Ammon's horn (tissue), 1 donor: ENCODE results near the gene SLC47A2.
"Not testable (repeated sequence)": the region's sequence is repeated elsewhere in the genome, so short reads cannot be mapped to it uniquely, and the experiment has no call there.

Source experiments
- DNase-seq: peaks from one replicate; pipeline ENCODE4 v3.0.0-alpha.2; 2016; ENCODE audit warnings: low spot score

The SLC47A2 gene

DNA sequence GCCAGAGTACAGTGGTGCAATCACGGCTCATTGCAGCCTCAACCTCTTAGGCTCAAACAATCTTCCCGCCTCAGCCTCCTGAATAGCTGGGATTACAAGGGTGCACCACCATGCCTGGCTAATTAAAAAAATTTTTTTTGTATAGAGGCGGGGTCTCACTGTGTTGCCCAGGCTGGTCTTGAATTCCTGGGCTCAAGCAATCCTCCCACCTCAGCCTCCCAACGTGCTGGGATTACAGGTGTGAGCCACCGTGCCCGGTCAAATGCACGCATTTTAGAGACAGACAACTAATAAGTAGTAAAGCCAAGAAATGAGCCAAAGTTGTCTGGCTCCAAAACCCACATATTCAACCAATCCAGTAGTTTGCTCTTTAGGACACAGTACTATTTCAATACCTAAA is 46.7 kb downstream of the SLC47A2 start:
- DNase-seq: not testable (repeated sequence)

DNA sequence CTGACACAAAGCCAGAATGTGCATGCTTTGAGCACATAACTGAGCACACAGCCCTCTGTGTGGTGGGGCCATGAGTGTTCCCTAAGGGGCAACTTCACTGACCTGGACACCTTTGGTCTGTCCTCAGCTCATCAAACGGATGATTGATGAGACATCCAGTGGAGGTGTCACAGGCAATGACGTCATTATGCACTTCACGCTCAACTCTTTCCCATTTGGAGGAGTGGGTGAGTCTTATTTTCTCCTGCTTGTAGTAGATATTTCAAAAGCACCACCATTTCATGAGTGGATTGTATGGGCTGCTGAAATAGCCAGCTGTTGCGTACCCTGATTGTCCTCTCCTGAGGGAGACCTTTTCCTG is 51.6 kb downstream of the SLC47A2 start:
- no peak for DNase-seq

DNA sequence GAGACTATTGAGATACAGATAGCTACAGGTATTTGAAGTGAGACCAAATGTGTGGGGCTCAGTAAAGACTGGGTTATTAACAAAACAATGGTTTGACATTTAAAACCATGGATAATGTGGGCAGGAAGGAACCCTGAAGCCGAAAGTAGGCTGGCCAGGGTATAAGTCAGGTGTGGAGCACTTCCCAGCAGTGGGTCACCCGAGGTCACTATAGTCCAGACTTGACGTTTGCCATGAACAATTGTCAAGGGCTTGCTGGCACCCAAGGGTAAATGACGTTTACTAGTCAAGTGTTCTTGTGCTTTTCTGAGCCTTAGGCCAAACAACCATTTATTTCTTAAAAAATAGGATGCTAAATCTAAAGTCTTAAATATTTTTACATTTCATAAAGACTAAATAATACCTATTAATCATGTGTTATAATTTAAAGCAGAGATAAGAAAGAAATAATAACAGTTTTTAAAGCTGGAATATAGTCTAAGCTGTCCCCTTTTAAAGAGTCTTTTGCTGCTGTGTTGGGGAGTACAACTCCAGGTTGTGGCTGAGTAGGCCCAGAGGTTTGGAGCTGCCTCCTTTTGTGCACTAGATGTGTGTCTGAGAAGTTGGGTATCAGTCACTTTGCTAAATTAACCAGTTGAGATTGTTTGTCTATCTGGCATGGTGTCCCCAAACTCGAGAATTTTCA is 52.1 kb downstream of the SLC47A2 start:
- DNase-seq: no peak

DNA sequence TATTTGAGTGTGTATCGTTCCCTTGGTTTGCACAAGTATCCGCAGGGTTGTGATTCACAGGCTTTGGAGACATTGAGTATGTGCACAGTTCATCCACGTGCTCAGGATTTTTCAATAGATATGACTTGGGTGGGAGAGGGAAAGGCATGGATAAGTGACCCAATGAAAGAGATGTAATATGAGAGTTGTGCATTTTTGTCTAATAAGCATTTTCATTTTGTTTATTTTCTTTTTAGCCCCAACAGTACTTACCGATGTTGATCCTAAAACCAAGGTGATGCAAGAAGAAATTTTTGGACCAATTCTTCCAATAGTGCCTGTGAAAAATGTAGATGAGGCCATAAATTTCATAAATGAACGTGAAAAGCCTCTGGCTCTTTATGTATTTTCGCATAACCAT is 53.3 kb downstream of the SLC47A2 start:
- DNase-seq: no peak

DNA sequence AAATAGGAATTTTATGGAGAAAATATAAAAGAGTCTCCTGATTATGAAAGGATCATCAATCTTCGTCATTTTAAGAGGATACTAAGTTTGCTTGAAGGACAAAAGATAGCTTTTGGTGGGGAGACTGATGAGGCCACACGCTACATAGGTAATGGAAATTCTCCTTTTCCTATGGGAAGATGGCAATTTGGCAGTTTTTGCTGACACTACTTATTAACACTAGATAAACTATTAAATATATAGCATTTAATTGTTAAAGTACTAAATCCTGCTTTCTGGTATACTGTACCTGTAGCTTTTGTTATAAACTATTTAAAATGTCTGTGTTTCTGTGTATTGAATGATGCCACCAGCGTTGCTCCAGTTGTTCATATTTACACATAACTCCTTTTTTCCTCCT is 55.3 kb downstream of the SLC47A2 start:
- DNase-seq: no peak

DNA sequence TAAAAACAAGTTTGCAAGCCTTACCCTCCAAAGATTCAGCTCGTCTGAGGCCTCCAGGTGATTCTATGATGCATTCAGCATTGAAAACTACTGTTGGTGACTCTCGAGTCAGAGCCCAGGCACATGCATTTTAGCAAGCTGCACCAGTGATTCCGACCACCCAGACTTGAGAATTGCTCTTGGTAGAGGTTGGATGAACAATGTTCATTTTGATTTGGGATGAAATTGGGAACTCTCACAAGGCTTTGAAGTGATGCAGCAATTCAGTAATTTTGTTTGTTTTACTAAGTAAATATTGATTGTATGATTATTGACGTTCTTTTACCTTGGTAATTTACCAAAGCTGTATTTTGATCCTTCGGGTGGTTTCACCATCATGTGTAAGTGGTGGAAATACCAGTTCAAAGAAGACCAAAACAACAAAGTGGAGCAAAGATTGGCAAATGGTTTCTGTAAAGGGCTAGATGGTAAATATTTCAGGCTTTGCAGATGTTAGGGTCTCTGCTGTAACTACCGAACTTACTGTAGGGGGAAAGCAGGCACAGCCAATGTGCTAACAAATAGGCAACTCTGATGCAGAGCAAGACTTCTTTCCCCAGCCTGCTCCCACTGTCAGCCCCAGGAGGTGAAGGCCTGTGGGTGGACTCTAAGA is 56.0 kb downstream of the SLC47A2 start:
- DNase-seq: no peak

DNA sequence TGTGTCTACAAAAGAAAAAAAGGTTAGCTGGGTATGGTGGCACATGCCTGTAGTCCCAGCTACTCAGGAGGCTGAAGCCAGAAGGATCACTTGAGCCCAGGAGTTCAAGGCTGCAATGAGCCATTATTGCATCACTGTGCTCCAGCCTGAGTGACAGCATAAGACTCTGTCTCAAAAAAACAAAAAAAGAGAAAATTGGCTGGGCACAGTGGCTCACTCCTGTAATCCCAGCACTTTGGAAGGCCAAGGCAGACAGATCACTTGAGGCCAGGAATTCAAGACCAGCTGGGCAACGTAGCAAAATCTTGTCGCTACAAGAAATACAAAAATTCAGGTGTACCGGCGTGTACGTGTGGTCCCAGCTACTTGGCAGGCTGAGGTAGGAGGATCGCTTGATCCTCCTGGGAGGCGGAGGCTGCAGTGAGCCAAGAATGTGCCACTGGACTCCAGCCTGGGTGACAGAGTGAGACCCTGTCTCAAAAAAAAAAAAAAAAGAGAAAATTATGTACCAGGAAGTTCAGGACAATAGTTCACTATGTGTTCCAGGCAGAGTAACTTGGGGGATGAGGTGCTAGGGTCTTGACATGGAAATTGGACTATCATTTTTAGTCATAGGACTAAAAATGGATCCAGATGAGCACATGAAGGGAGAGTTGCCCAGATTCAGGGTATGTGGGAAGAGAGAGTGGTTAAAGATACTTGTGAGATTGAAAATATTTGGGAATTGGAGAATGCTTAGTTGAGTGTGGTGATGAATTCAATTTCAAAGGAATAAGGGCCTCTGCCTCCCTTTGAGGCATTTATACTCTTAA is 56.8 kb downstream of the SLC47A2 start:
- DNase-seq: no peak

DNA sequence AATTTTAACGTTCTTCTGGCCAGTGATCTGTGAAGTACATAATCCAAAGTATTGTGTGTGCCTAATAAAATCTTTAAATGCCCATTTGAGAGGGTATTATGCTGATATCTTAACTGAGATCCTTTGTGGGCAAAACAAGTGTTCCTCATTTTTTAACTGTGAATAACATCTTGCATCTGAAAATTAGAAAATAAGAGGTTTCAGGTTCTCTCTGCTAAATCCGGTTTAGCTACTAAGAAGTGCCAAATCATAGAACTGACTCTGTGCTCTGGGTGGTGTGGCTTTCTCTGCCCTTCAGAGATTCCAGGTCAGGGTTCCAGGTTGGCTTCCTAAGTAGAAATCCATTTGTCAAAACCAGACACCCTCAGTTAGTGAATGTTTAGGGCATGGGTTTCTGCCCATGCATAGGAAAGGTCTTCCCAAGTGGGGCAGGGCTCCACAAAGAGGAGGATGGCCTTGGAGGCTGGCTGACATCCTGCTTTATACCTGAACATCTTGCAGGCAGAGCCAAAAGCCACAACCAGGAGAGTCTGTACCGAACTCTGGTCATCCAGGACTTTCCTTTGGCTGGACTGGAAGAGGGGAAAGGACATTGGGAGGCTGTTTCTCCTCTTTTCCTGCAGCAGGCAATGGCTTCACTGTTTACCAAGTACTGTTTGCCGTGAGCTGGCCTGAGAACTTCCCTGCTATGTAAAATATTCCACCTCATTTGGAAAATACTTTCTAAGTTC is 59.4 kb downstream of the SLC47A2 start:
- DNase-seq: no peak

DNA sequence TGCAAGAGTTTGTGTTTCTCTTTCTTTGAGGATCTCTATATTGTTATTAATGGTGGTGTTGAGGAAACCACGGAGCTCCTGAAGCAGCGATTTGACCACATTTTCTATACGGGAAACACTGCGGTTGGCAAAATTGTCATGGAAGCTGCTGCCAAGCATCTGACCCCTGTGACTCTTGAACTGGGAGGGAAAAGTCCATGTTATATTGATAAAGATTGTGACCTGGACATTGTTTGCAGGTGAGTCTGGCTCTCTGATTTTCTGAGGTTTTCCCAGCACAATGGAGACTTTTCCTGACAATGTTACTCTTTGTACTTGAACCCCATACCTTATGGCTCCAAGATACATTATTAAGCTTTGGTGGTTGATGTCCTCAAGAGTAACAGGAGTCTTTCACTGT is 60.0 kb downstream of the SLC47A2 start:
- no peak for DNase-seq

DNA sequence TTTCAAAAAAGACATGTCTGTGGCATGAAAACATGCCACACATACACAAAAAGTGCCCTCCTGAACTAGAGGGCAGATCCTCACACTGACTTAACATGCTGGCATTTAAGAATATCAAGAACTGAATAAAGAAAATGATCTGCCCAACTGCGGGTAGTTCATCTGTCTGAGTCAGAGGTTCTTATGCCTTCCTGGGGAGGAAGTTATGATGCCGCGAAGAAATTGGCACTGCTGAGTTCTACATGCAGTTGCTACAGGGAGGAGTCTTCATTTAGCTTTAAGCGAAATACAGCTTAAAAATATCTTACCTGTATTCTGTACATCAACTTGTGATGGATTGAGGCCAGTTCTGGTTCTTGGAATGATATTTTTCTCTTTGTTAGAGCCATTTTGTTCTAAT is 61.5 kb downstream of the SLC47A2 start:
- DNase-seq: no peak

DNA sequence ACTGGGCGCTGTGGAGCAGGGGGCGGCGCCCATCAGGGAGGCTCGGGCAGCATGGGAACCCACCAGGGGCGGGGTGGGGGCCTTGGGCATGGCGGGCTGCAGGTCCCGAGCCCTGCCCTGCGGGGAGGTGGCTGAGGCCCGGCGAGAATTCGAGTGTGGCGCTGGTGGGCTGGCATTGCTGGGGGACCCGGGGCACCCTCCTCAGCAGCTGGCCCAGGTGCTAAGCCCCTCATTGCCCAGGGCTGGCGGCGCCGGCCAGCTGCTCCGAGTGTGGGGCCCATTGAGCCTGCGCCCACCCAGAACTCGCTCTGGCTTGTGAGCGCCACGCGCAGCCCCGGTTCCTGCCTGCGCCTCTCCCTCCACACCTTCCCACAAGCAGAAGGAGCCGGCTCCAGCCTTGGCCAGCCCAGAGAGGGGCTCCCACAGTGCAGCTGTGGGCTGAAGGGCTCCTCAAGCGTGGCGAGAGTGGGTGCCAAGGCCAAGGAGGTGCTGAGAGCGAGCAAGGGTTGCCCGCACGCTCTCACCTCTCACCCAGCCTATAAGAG is 62.0 kb downstream of the SLC47A2 start:
- DNase-seq: no peak

DNA sequence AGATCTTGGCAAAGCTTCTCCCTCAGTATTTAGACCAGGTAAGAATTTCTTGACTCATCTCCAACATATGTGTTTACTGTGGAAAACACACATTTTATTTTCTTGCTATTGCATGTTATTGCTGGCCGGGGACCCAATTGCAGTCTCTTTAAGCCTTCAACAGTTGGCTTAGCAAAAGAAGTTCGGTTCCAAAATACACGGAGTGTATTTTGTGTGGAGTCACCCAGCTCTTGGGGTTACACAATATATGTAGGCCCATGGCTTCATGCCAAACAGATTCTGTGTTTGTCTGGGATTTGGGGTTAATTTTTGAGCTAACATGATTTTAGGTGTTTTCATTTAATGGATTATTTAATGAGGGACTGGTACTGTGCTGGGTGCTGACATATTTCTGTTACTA is 63.8 kb downstream of the SLC47A2 start:
- DNase-seq: no peak

DNA sequence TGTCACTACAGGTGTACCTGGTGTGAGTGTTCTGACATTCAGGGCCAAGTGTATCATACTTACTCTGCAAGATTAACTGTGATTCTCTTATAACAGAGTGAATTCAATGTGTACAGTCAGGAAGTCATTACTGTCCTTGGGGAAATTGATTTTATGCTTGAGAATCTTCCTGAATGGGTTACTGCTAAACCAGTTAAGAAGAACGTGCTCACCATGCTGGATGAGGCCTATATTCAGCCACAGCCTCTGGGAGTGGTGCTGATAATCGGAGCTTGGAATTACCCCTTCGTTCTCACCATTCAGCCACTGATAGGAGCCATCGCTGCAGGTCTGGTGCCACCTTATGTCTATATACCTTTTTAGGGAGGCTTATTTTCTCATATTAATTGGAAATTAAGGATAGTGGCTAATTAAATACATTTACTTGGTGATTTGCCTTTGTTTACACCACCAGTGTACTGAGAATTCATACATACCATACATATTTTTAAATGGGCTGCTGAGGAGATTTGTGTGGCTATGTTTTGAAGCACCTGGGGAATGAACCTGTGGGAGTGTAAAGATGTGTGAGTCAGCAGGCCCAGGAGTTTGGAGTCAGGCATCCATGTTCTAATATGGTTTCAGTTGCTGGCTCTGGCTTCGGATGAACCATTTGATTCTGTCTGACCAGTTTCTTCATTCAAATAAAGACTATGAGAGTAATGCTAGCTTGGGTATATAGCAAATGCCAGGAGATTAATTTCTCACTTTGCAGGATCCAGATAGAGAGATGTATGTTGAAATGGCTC is 64.7 kb downstream of the SLC47A2 start:
- DNase-seq: no peak

DNA sequence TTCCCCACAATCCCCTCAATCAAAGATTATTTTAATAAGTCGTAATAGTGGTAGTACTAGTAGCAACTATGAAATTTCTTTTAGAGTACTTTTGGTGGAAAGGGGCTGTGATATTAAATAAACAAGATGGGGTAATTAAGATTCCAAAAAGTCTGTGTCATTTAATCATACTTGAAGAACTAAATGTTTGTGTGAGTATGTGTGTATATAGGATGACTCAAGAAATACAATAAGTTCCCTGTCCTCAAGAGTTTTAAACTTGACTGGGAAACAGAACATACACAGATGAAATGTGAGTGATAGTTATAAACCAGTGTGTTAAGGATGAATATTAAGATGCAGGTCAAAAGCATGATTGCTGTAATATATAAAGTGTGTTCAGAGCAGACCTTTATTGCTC is 65.6 kb downstream of the SLC47A2 start:
- DNase-seq: no peak

DNA sequence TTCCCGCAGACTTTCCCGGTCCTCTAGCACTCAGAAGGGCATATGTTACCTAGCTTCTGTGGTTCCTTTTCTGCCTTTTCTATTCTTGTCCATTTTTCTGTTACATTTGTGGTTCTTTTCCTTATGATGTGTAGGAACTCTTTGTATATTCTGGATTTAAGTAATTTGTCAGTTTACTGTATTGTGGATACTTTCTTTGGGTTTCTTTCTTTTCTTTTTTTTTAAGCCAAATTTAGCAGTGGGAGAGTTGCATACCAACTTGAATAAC is 67.2 kb downstream of the SLC47A2 start:
- DNase-seq: no peak

DNA sequence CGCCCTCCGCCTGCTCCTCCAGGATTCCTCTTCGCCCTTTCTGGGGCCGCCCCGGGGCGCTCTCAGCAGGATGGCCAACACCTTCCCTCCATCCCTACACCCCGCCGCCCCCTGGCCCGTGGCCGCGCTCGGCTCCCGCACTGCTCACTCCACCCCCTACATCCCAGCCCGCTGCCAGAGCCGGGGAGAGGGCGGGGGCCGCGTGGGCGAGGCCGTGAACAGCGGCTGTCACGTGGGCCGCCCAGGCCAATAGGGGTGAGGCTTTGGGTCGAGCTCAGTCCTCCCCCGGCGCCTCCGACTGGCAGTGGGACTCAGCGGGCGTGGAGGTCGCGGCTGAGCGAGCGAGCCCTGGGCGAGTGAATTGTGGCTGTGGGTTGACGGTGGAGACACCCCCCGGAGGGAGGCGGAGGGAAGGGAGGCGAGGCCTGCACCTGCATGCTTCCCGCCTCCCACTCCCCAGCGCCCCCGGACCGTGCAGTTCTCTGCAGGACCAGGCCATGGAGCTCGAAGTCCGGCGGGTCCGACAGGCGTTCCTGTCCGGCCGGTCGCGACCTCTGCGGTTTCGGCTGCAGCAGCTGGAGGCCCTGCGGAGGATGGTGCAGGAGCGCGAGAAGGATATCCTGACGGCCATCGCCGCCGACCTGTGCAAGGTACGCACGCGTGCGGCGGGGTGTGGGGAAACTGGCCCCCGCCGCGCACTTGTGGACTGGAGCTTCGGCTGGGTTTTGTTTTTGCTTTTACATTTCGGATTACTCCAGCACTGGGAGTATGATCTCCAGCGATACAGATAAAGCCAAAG is 67.7 kb downstream of the SLC47A2 start, which contains the start of gene ALDH3A2:
ALDH3A2 (plus strand) TSS at position 277 of the 799 bp plus-strand sequence; CDS start at position 498, 221 bp downstream.
- peak; percentile 99 for DNase-seq

DNA sequence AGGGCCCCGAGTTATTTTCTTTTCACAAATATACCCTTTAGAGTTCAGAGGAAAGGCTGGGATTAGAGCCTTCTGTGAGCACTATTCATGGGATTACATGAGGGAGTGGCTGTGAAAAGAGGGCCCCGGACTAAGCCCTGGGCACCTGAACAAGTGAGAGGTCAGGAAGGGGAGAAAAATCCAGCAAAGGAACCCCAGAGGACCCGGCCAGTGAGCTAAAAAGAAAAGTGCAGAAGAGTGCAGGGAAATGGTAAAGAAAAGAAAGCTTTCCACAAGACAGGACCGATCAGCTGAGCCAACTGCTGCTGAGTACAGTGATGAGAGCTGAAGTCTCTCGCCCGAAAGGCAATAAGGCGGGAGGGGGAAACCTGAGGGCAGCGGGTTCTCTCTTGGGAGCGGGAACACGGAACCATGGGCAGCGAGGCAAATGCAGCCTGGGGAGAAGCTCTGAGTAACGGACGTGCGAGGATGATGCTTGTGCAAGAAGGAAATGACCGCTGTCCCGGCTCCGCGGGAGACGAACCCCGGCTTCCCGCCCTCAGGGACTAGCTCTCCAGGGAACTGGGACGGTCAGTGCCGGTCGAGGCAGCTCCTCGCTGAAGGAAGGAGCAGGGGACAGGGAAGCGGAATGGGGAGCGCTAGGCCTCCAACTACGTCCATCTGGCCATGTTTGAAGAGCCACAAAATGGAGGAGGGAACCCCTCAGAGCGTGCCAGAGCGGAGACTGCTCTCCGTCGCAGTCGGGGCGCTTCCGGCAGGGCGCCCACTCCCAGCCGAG is 68.5 kb downstream of the SLC47A2 start:
- DNase-seq: peak; percentile 78

DNA sequence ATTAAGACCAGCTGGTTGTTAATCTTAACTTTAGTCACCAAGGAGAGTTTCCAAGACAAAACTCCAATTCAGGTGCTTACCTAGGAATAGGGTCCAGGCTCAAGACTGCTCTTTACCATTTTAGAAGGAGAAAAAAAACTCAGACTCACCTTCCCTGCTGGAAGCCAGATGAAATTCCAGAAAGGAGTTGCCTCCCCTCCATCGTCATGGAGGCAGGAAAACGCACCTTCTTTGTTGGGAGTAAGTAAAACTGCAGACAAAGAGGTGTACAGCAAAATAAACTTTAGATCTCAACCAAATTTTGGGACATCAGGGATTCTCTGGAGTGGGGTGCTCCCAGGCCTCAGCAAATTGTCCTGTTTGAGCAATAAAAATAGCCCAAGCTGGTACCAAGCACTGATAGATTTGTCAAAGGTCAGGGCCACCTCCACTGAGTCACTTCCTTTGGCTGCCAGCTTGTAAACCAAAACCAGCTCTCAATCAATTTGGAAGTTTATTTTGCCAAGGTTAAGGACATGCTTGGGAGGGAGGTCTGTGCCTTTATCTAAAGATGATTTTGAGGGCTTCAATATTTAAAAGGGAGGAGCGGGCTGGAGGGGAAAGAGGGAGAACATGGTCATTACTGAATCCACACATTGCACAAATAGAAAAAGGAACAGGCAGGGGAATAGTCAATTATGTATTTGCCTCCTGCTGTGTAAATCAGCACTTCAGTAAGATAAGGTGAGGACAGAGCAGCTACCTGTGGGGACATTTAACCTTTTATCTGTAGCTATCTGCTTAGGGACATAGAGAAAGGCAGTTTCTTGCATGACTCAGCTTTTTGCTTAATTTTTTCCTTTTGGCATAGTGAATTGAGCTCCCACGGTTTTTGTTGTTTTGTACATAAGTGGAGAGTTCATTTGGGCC is 69.3 kb downstream of the SLC47A2 start:
- no peak for DNase-seq

DNA sequence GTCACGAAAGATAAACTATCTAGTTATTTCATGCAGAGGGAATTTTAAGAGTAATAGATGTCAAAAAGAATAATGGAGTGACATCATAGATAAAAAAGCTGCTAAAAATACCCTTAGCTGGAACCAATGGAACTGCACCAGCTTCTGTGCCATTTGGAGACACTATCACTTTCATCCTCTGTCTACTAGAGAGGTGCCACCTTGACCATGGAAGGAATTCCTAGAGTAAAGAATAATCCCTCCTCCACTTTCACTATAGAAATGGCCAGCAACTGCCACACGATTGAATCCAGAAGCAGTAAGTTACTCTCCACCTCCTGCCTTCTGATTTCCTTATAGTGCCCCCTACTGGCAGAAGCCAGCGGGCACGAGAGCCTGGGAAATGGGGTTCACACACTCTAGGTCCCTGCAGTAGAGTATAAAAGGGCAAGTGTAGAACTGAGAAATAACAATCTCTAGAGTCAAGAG is 70.6 kb downstream of the SLC47A2 start:
- DNase-seq: peak; percentile 52
